Measurements from ENCODE around the gene DLGAP1.

GRCh38 chr18:4125627-4126230 lies 329.4 kb downstream of the DLGAP1 start:
- no peak for TF ChIP-seq POLR2A (IDR thresholded peaks at IDR 0.05; ENCODE audit: low read length)
- TF ChIP-seq GATA1 (IDR thresholded peaks at IDR 0.05; ENCODE audit: low read depth, low read length) = no peak

Measured in erythroblast (primary cell).